ENCODE data around the gene ERICH4. TPM values are rescaled to one million over a fixed set of nuclear protein-coding genes. Genes with fewer than 3 reads are reported as not detected.

Gene ERICH4
- total RNA-seq, 2 experiments from 2014 or later, result not detected

GRCh38 chr19:41426952-41427646 lies 15.9 kb upstream of the ERICH4 start, which contains the start of gene B3GNT8:
B3GNT8 (minus strand) TSS chr19:41427374; CDS start chr19:41426778, 596 bp downstream.
- Histone ChIP-seq H3K79me2 (ENCODE audit: insufficient read depth, low read depth, low read length) (no peaks in the 10 kb centered on the region), H3K27ac (ENCODE audit: low read depth, low read length, poor library complexity, severe bottlenecking) (no peak within 1 kb of the TSS), H3K4me2 (ENCODE audit: low read length) (no peak within 1 kb of the TSS), H3K36me3 (ENCODE audit: insufficient read depth, low read length) (peaks cover 25% of the 10 kb centered on the region), H4K20me1 (ENCODE audit: insufficient read depth, low read length) (no peaks in the 10 kb centered on the region), H2AFZ (ENCODE audit: low read length) (no peak within 1 kb of the TSS), H3K4me1 (ENCODE audit: insufficient read depth, low read length, poor library complexity, severe bottlenecking) (no peaks in the 10 kb centered on the region), H3K9me2 (ENCODE audit: insufficient read depth, low read length) (no peaks in the 10 kb centered on the region), H3K9me3 (ENCODE audit: low read length) (no peaks in the 10 kb centered on the region), H3K4me3 (ENCODE audit: low read depth, low read length, poor library complexity, severe bottlenecking) (no peak within 1 kb of the TSS)
- POLR2A ChIA-PET, result no interaction called here
- intact Hi-C loops (cut with micrococcal nuclease; ENCODE audit: unreplicated experiment), result no loop called here
- BruUV-seq (replicated peaks), result no TSS peak
- DNase-seq (ENCODE audit: low spot score), result no peak
- TF ChIP-seq CTCF (conservative IDR thresholded peaks at IDR 0.05; ENCODE audit: low read length), result no peak
- TF ChIP-seq EZH2phosphoT487 (IDR thresholded peaks at IDR 0.05; ENCODE audit: borderline replicate concordance, low read depth, low read length), result no peak
- CTCF ChIA-PET (ENCODE audit: unreplicated experiment), result no interaction called here

GRCh38 chr19:41427647-41428480 lies 15.1 kb upstream of the ERICH4 start:
- H3K4me3 ChIP-seq (ENCODE audit: low read depth, low read length, poor library complexity, severe bottlenecking), result no peak overlapping the region
- intact Hi-C loops (cut with micrococcal nuclease; ENCODE audit: unreplicated experiment), result no loop called here
- H3K79me2 ChIP-seq (ENCODE audit: insufficient read depth, low read depth, low read length), result no peaks in the 10 kb centered on the region
- no TSS peak for BruUV-seq (replicated peaks)
- DNase-seq (ENCODE audit: low spot score), result no peak
- no peak overlapping the region for H2AFZ ChIP-seq (ENCODE audit: low read length)
- H3K27ac ChIP-seq (ENCODE audit: low read depth, low read length, poor library complexity, severe bottlenecking), result no peak overlapping the region
- no peaks in the 10 kb centered on the region for H3K9me2 ChIP-seq (ENCODE audit: insufficient read depth, low read length)
- ChIA-PET CTCF (ENCODE audit: unreplicated experiment) (no interaction called here), POLR2A (interaction anchor here (1.4 kb wide), 1 partner anchor 40 kb away, joined by 3 read pairs; no protein-coding TSS in a partner anchor)
- H3K9me3 ChIP-seq (ENCODE audit: low read length), result no peaks in the 10 kb centered on the region
- H4K20me1 ChIP-seq (ENCODE audit: insufficient read depth, low read length), result no peaks in the 10 kb centered on the region
- H3K36me3 ChIP-seq (ENCODE audit: insufficient read depth, low read length), result peaks cover 32% of the 10 kb centered on the region
- H3K4me1 ChIP-seq (ENCODE audit: insufficient read depth, low read length, poor library complexity, severe bottlenecking), result no peaks in the 10 kb centered on the region
- TF ChIP-seq EZH2phosphoT487 (IDR thresholded peaks at IDR 0.05; ENCODE audit: borderline replicate concordance, low read depth, low read length) (no peak), CTCF (conservative IDR thresholded peaks at IDR 0.05; ENCODE audit: low read length) (no peak)
- no peak overlapping the region for H3K4me2 ChIP-seq (ENCODE audit: low read length)

Measured in OCI-LY7 (cell line).